Hematopoietic multipotent progenitor cell treated with erythropoietin and hydrocortisone succinate and interleukin-3 and kit ligand, for 17 days (in vitro differentiated cells): ENCODE results near the gene CT45A3.
"Not testable (repeated sequence)": the region's sequence is repeated elsewhere in the genome, so short reads cannot be mapped to it uniquely, and the experiment has no call there.

Source experiments
- DNase-seq: peaks from one replicate; pipeline ENCODE4 v3.0.0-alpha.2; 2015; ENCODE audit warnings: low spot score

CT45A3 gene, protein sequence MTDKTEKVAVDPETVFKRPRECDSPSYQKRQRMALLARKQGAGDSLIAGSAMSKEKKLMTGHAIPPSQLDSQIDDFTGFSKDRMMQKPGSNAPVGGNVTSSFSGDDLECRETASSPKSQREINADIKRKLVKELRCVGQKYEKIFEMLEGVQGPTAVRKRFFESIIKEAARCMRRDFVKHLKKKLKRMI

DNA sequence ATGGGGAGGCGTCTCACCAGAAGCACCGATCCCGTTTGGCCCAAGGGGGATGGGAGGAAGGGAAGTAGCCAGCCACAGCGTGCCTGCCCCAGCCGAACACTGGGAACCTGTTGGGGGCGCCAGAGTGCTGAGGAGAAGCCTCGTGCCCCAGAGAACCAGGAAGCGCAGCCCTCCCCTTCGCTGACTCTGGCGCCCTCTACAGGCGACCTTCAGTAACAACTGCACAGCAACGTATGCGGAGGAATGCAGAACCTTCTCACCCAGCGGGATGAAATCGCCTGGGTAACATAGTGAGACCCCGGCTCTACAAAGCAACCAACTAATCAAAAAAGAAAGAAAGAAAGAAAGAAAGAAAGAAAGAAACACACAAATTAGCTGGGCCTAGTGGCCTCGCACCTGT is at the start of gene CT45A3:
Gene CT45A3, minus strand, starts transcription at position 101 of the 400 bp plus-strand sequence. CDS start 3,747 bp downstream, outside the sequence.
- not testable (repeated sequence) for DNase-seq

DNA sequence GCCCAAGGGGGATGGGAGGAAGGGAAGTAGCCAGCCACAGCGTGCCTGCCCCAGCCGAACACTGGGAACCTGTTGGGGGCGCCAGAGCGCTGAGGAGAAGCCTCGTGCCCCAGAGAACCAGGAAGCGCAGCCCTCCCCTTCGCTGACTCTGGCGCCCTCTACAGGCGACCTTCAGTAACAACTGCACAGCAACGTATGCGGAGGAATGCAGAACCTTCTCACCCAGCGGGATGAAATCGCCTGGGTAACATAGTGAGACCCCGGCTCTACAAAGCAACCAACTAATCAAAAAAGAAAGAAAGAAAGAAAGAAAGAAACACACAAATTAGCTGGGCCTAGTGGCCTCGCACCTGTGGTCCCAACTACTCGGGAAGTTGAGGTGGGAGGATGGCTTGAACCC is 34.7 kb upstream of the CT45A3 start, which contains the start of gene CT45A6:
Gene CT45A6, minus strand, starts transcription at position 101 of the 400 bp plus-strand sequence. CDS start 3,794 bp downstream, outside the sequence.
- DNase-seq: not testable (repeated sequence)

DNA sequence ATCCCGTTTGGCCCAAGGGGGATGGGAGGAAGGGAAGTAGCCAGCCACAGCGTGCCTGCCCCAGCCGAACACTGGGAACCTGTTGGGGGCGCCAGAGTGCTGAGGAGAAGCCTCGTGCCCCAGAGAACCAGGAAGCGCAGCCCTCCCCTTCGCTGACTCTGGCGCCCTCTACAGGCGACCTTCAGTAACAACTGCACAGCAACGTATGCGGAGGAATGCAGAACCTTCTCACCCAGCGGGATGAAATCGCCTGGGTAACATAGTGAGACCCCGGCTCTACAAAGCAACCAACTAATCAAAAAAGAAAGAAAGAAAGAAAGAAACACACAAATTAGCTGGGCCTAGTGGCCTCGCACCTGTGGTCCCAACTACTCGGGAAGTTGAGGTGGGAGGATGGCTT is 17.4 kb upstream of the CT45A3 start, which contains the start of gene CT45A5:
Gene CT45A5, minus strand, starts transcription at position 101 of the 400 bp plus-strand sequence. CDS start 3,774 bp downstream, outside the sequence.
- DNase-seq: not testable (repeated sequence)

DNA sequence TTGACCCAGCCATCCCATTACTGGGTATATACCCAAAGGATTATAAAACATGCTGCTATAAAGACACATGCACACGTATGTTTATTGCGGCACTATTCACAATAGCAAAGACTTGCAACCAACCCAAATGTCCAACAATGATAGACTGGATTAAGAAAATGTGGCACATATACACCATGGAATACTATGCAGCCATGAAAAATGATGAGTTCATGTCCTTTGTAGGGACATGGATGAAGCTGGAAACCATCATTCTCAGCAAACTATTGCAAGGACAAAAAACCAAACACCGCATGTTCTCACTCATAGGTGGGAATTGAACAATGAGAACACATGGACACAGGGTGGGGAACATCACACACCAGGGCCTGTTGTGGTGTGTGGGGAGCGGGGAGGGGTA is 23.3 kb downstream of the CT45A3 start:
- not testable (repeated sequence) for DNase-seq

DNA sequence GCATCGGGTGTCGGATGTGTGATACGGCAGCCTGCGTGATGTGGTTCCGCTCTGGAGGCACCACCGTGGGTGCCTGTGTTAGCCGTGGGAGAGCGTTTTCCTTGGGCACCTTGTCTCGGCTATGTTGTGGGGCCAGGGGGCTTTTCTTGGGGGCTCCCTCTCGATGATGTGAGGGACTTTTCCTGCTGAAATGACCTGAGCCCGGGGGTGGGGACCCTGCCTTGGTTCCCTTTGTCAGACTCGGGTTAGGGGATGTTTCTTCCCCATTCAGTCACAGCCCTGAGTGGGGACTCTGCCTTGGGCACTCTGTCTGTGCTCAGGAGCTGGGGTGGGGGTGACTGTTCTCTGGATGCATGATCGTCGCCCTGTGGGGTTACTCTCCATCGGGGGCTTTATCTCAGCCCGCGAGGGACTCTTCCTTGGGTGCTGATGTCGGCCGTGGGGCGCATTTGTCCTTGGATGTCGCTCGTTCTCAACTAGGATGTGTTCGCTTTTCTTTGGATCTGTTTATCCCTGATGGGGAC is 26.7 kb downstream of the CT45A3 start:
- no peak for DNase-seq

DNA sequence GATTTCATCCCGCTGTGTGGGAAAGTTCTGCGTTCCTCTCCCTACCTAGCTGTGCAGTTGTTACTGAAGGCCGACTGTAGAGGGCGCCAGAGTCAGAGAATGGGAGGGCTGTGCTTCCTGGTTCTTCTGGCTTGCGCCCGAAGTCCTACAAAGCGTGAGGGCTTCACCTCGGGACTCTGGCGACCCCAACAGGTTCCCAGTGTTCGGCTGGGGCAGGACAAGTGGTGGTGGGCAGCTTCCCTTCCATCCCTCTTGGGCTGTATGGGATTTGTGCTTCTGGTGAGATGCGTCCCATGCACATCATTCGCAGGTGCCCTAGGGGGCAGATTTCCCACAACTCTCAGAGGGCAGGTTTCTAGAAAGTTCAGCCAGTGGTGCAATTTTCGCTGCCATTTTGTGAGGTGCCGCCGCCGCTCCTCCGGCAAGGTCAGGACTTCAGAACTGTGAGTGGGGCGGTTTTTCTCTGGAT is 27.3 kb downstream of the CT45A3 start:
- peak; percentile 13 for DNase-seq

DNA sequence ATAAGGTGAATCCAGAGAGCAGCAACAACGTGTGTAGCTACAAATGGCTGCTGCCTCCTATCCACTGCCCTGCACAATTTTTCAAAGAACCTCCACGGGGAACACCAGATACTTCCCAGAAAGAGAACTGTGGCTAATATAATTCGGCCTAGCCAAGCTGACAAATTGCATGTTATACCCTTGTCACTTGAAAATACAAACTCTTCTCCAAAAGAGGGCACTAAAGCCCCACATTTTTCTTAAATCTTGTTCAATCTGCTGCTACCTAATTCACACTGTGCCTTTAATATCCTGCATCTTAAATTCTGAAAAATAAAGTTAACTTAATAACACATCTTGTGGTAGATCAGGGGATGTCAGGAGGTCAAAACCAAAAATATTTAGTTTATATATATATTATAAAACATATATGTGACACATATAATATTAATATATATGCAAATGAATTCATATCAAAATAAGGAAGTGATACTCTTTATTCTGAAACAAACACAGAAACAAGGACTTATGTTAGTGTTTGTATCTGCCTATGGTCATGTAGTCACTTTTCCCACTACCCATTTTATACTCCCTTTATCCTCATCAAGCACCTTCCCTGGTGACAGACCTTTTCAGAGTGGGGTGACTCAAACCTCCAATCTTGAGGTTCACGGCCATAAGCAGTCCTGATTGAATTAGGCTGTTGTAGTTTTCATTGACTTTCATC is 30.5 kb downstream of the CT45A3 start:
- no peak for DNase-seq

DNA sequence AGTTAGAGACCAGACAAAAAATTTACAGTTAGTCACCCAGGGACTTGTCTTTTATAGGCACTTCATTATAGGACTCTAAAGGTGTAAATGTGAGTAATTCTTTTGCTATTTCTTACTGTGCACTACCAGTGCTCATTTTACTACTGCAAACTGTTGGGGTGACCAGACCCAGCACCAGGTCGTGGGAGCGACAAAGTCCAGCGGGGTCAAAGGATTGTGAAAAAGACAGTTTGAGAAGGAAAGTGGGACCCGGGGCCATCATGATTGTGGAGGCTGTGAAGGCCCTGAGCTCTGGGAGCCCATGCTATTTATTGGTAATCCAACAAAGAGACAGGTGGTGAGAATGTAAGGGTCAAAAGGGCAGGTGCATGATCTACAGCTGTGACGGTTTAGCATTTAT is 33.3 kb downstream of the CT45A3 start:
- not testable (repeated sequence) for DNase-seq

DNA sequence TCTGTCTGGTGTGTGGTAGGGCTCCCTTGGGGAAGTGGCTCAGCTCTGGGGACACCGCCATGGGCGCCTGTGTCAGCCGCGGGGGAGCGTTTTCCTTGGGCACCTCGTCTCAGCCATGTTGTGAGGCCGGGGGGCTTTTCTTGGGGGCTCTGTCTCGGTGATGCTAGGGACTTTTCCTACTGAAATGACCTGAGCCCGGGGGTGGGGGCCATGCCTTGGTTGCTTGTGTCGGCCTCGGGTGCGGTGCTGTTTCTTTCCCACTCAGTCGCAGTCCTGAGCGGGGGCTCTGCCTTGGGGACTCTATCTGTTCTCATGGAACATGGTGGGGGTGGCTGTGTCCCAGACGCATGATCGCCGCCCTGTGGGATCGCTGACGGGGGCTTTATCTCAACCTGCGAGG is 54.2 kb downstream of the CT45A3 start:
- DNase-seq: no peak

DNA sequence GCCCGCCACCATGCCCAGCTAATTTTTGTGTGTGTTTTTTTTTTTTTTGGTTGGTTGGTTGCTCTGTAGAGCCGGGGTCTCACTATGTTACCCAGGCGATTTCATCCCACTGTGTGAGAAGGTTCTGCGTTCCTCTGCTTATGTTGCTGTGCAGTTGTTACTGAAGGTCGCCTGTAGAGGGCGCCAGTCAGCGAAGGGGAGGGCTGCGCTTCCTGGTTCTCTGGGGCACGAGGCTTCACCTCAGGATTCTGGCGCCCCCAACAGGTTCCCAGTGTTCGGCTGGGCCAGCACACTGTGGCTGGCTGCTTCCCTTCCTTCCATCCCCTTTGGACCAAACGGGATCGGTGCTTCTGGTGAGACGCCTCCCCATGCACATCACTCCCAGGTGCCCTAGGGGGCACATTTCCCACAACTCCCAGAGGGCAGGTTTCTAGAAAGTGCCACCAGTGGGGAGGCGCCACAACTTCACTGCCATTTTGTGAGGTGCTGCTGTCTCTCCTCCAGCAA is 54.8 kb downstream of the CT45A3 start, which contains the start of gene CT45A1:
Gene CT45A1, plus strand, starts transcription at position 457 of the 507 bp plus-strand sequence. CDS start 5,302 bp downstream, outside the sequence.
- DNase-seq: peak; percentile 28
